ENCODE measurements around the gene TMEM253.

TMEM253 gene

GRCh38 chr14:21102521-21103410 is 1.9 kb downstream of the TMEM253 start:
- DNase-seq (ENCODE audit: insufficient read length, low spot score) (no peak), FAIRE-seq (no peak)

DNA sequence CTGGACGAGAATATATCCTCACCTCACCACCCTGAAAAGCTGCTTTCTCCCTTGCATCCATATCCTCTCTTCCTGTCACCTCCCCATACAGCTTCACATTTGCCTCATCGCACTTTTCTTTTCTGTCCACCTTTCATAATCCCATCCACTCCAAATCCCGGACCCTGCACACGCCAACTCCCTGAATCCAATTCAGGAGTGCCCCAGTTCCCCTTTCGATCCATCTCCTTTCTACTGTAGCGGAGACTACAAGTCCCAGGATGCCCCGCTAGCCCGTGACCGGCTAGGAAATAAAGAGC is 2.5 kb downstream of the TMEM253 start:
- FAIRE-seq (no peak), DNase-seq (ENCODE audit: insufficient read length, low spot score) (no peak)

- no peak for FAIRE-seq
Measured at GRCh38 chr14:21103710-21104447, 3.0 kb downstream of the TMEM253 start.

DNA sequence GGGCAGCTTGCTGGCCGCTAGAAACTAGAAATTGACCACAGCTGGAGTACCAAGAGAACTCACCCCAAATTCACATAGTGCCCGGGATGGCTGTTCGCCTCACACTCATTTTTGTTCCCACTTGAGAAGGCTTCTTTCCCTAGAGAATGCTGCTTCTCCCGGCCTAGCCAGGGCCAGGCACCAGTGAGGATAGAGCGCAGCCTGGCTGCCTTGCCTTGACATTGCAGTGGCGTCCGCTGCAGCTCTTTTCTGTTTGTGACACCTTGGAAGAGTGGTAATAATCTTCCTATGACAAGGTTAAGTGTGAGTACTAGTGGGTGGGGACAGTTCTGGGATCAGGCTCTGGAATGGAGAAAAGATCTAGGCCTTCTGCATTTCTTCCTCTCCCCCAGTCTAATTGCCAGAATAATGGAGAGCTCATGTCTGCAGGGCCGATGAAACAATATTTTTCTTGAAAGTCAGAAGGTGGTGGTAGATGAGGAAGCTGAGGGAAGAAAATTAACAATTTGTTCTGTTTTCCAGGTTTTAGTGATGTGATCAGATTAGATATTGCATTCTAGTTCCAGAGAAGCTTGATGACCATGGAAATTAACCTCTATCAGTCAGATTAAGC is 3.7 kb downstream of the TMEM253 start:
- FAIRE-seq (no peak), DNase-seq (ENCODE audit: insufficient read length, low spot score) (peak; percentile 51)

More at GRCh38 chr14:21103710-21104447, 3.0 kb downstream of the TMEM253 start:
- DNase-seq (ENCODE audit: insufficient read length, low spot score), result peak; percentile 89

DNA sequence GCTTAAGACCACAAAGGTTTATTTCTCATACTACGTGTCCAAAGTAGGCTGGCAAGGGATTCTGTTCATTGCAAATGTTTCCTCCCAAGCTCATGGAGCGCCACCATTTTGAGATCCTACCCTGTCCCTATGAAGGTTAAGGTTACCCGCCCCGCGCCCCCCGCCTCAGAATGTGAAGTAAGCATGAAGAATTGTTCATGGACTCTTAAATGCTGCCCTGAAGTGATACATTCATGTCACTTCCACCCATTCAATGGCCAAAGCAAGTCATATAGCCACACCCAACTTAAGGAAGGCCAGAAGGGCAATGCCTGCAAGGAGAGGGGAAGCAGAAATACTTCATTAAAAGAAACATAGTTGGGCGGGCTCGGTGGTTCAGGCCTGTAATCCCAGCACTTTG is 4.2 kb downstream of the TMEM253 start:
- FAIRE-seq, result no peak

DNA sequence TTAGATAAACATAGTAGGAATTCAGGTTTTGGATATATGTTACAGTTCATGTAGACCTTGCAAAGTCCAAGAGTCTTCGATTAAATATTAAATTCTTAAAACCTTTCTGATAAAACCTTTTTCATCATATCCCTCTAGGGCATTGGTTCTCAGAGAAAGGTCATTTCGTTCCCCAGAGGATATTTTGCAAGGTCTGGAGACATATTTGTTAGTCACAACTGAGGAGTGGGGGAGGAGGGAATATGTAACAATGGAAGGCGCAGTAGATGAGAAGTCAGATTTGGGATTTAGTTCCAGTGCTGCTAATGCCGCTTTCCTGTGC is 5.3 kb downstream of the TMEM253 start:
- FAIRE-seq (no peak), DNase-seq (ENCODE audit: insufficient read length, low spot score) (no peak)

More for the DNA sequence above, 4.2 kb downstream of the TMEM253 start:
- DNase-seq (ENCODE audit: insufficient read length, low spot score), result no peak

DNA sequence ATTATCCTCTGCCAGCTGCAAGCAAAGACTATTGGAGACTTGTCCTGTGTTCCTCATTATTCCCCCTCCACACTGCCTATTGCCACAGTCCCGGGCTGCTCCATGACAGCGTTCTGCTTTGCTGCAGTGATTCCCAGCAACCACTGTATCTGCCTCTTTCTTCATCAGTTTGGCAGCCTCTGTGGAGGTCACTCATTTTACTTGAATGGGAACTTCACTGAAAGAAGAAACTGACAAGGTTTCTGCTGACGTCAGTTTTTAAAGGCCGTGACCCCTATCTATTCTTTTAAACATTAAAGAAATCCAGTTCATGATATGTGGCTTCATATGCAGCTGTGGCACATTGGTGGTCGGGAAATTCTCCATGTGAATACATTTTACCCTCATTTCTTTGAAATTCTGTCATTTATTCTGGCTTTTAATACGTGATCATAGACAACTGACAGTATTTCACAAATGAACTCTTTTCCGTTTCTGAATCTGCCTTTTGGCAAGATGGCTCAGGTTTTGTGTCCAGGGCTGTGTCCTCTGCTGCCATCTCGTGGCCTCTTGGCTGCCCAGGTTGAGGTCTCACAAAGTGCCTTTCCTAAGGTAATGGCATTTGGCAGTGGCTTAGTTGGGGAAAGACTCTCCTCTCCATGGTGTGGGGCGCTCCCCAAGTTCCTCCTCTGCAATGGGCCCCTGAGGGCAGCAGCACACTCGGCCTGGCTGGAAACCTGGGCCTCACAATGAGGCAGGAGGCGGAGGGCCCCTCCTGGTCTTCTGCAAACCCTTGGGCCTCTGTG is 5.8 kb downstream of the TMEM253 start:
- DNase-seq (ENCODE audit: insufficient read length, low spot score), result peak; percentile 62
- FAIRE-seq, result no peak

DNA sequence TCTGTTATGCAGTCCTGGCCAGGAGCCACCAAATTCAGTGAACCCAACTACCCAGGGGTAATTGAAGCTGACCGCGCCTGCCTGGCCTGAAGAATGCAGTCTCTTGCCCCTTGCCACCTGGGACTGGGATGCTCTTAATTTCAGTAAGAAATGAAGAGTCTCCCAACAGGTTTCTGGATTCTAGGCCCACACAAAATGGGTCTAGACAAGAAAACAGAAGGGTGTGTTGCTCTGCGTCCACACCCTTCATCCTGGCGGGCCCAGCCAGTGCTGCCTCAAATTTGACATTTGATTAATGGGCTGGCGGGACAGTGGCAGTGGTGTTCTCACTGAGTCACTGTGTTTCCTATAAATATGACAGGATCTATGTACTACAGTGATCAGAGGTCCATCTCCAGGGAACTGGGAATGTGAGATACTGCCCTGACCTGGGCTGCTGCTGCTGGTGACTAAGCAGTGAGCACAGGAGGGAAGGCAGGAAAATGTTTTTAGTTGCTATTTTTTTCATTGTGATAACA is 6.5 kb downstream of the TMEM253 start:
- no peak for DNase-seq (ENCODE audit: insufficient read length, low spot score)
- no peak for FAIRE-seq

- FAIRE-seq, result no peak
- no peak for DNase-seq (ENCODE audit: insufficient read length, low spot score)
Measured at GRCh38 chr14:21108791-21109190, 7.9 kb downstream of the TMEM253 start.

GRCh38 chr14:21109377-21110138 is 8.7 kb downstream of the TMEM253 start:
- DNase-seq (ENCODE audit: insufficient read length, low spot score) (no peak), FAIRE-seq (no peak)

- DNase-seq (ENCODE audit: insufficient read length, low spot score) (no peak), FAIRE-seq (no peak)
Measured at GRCh38 chr14:21112255-21112654, 11.4 kb downstream of the TMEM253 start.

- DNase-seq (ENCODE audit: insufficient read length, low spot score) (no peak), FAIRE-seq (no peak)
Measured at GRCh38 chr14:21113369-21113768, 12.5 kb downstream of the TMEM253 start.

GRCh38 chr14:21118933-21119332 is 18.1 kb downstream of the TMEM253 start:
- FAIRE-seq (no peak), DNase-seq (ENCODE audit: insufficient read length, low spot score) (no peak)

DNA sequence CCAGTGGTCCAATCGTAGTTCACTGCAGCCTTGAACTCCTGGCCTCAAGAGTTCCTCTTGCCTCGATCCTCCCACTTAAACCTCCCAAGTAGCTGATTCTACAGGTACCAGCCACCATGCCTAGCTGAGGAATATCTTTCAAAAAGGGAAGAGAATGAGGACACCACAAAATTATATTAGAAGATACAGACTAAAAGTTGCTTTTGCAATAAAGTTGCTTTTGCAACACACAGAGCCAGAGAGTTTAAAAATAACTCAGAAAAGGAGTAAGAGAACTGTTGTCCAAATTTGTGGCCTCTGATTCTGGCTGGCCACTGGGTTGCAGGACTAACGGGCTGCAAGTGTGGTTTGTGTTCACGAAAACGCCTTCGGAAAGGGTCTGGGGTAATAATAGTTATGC is 19.8 kb downstream of the TMEM253 start:
- FAIRE-seq (no peak), DNase-seq (ENCODE audit: insufficient read length, low spot score) (no peak)

- FAIRE-seq, result no peak
- no peak for DNase-seq (ENCODE audit: insufficient read length, low spot score)
Measured at GRCh38 chr14:21121122-21121521, 20.3 kb downstream of the TMEM253 start.

GRCh38 chr14:21123429-21123828 is 22.6 kb downstream of the TMEM253 start:
- no peak for FAIRE-seq
- no peak for DNase-seq (ENCODE audit: insufficient read length, low spot score)

GRCh38 chr14:21133901-21134300 is 33.0 kb downstream of the TMEM253 start:
- DNase-seq (ENCODE audit: insufficient read length, low spot score), result no peak
- no peak for FAIRE-seq

- peak; percentile 27 for DNase-seq (ENCODE audit: insufficient read length, low spot score)
- no peak for FAIRE-seq
Measured at GRCh38 chr14:21136024-21136423, 35.2 kb downstream of the TMEM253 start.

DNA sequence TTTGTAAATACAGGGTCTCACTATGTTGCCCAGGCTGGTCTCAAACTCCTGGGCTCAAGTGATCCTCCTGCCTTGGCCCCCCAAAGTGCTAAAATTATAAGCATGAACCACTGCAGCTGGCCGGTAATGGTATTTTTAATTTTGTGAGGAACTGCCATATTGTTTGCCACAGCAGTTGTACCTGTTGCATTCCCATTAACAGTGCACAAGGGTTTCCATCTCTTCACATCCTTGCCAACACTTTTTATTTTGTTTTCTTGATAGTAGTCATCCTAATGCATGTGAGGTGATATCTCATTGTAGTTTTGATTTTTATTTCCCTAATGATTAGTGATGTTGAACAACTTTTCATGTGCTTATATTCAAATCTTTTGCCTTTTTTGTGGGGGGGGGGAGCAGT is 41.5 kb downstream of the TMEM253 start:
- DNase-seq (ENCODE audit: insufficient read length, low spot score), result no peak
- no peak for FAIRE-seq

DNA sequence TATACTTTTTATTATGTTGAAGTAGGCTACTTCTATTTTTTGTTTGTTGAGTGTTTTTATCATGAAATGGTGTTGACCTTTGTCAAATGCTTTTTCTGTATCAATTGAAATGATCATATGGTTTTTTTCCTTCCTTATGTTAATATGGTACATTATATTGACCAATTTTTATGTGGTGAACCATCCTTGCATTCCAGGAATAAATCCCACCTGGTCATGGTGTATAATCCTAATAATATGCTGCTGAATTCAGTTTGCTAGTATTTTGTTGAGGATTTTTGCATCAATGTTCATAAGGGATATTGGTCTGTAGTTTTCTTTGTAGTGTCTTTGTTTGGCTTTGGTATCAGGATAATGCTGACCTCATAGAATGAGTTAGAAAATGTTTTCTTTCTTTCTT is 44.6 kb downstream of the TMEM253 start:
- DNase-seq (ENCODE audit: insufficient read length, low spot score), result no peak
- FAIRE-seq, result no peak

All from HTR-8/SVneo (cell line).